Heart right ventricle (tissue), 16 donors: Measurements from ENCODE around the gene SOD3. TPM values are rescaled to one million over a fixed set of nuclear protein-coding genes. Genes with fewer than 3 reads are reported as not detected.

ENCODE experiments used
- ATAC-seq, 8 donors: fragments of 200-7000 bp; cut with Tn5 transposase; one replicate each; pipeline ENCODE4 v1.9.1; 2020; ENCODE audit warnings: mild to moderate bottlenecking in 8 of 8, moderate library complexity in 8 of 8, moderate number of reproducible peaks in 1 of 8
- DNase-seq, 2 donors: peaks; one replicate each; pipeline ENCODE4 v3.0.0-alpha.2; 2020
- H3K27ac ChIP-seq, 10 donors: fragments of 200-600 bp; sonication (generic) in 2 of 10; one replicate each; pipeline versions ENCODE4 v1.5.0 to v1.8.0; 2020 to 2022; ENCODE audit warnings: mild to moderate bottlenecking in 3 of 10
- H3K27me3 ChIP-seq, 7 donors: fragments of 200-600 bp; one replicate each; pipeline ENCODE4 v1.8.0; 2021 to 2022; ENCODE audit warnings: mild to moderate bottlenecking in 2 of 7
- H3K36me3 ChIP-seq, 9 donors: fragments of 200-600 bp; sonication (generic) in 1 of 9; one replicate each; pipeline versions ENCODE4 v1.5.0 to v1.8.0; 2020 to 2022; ENCODE audit warnings: mild to moderate bottlenecking in 2 of 9
- H3K4me1 ChIP-seq, 9 donors: fragments of 200-600 bp; sonication (generic) in 1 of 9; one replicate each; pipeline versions ENCODE4 v1.5.0 to v1.8.0; 2020 to 2022; ENCODE audit warnings: mild to moderate bottlenecking in 4 of 9
- H3K4me3 ChIP-seq, 10 donors: fragments of 200-600 bp; sonication (generic) in 2 of 10; one replicate each; pipeline versions ENCODE4 v1.5.0 to v1.8.0; 2020 to 2022; ENCODE audit warnings: mild to moderate bottlenecking in 7 of 10, moderate library complexity in 2 of 10
- H3K9me3 ChIP-seq, 11 donors: fragments of 200-600 bp in 10 of 11; sonication (generic) in 2 of 11; one replicate each; pipeline versions ENCODE4 v1.5.0 to v1.8.0; 2013 to 2022; ENCODE audit warnings: mild to moderate bottlenecking in 2 of 11, control low read depth in 1 of 11, moderate library complexity in 1 of 11
- CTCF ChIP-seq, 9 donors: fragments of 200-600 bp; sonication (generic) in 2 of 9; IDR thresholded peaks; one replicate each; pipeline versions ENCODE4 v1.5.0 to v1.8.0; 2021 to 2022; ENCODE audit warnings: antibody characterized with exemption in 9 of 9, mild to moderate bottlenecking in 5 of 9, moderate library complexity in 1 of 9
- WGBS, 2 donors: extraction: QIAGEN DNeasy Blood & Tissue Kit; methylation state at CpG; one replicate each; pipeline ENCODE4 v1.1.7; 2013; ENCODE audit warnings: inconsistent platforms in 1 of 2; 5-methylcytosine and 5-hydroxymethylcytosine counted together
- intact Hi-C, 10 donors: fragments of 100-400 bp; cut with DNase I; formaldehyde crosslinking; loops; one replicate each; pipeline versions ENCODE4 v1.11.1 to v1.14.2; 2022
- polyA plus RNA-seq, 2 donors: library from polyadenylated mRNA; stranded (reverse); fragments of 200-250 nt; gene quantifications; one replicate each; pipeline ENCODE4 v1.2.3, GENCODE V29; 2013
- total RNA-seq, 10 donors: library from RNA; stranded (reverse); fragmentation: NEBNext Ultra II Directional in 3 of 10; extraction: Animal tissue kit (Norgen Biotek cat#: 25700) in 3 of 10; gene quantifications; one replicate each; pipeline versions ENCODE4 v1.2.1 to v1.2.4, GENCODE V29; 2021 to 2023
- donor health status: Arrhythmogenic right ventricular cardiomyopathy.
- donor health status: ischemic (EF 13 %, LVEDD 7.1; RV severe dilation, severe dysfunction).
- donor health status: healthy with polysubstance abuse.
- donor health status: DM: no; HTN: yes; CAD: no.
- donor health status: DM: no; HTN: no; CAD: no.
- donor health status: ischemic (EF 25% LVEDD 6.9; RV normal size, moderate dysfunction).
- donor health status: ischemic (EF 25% LVEDD 5.7; RV mildly dilated, moderate dysfunction).
- donor health status: healthy.
- donor health status: DM: yes; HTN: yes; CAD: no.
- donor health status: Ischemic cardiomyopathy.
- donor health status: ischemic (EF 35%, LVEDD 5.7; RV mildly dilated, moderate dysfunction).
- donor health status: nonischemic (EF 11% LVEDD 7.7; RV severe dilation, severe dysfunction).
- donor health status: DM: yes; HTN: yes; CAD: no.
- donor health status: PGD.
- donor health status: ischemic (EF 29% LVEDD 5.4; RV normal size, mild dysfunction).
- donor health status: nonischemic (EF 23%, LVEDD 6.1; RV moderate dilation, normal function).

SOD3 gene
- total and polyA plus RNA-seq, 12 donors: 15.1 to 118 (median 52.4) TPM

DNA sequence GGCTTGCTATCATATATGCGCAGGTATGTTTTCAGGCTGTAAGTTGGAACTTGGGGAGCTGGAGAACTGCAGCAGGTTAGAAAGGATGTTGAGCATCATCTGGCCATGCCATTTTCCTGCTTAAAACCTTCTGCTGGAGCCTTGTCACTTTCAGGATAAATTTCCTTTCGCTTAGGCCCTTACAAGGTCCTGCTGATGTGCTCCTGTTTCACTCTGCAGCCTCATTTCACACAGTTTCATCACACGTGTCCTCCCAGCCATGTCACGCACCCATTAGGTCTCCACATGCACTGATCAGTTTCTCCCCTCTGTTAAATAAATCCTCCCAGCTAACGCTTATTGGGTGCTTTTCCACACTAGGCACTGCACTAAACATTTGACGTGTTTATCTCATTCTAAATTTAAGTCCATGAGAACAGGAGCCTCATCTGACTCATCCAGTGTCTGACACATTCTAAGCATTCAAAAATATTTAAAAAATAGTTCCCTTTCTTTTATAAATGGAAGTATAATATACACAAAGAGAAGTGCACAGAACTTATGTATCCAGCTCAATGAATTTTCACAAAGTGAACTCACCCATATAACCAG is 14.5 kb downstream of the SOD3 start:
- Histone ChIP-seq H3K4me1 (peaks cover 0 to 10% (median 0%) of the 10 kb centered on the region in 9 donors), H3K27ac (no peak overlapping the region), H3K4me3 (no peak overlapping the region), H3K27me3 (no peaks in the 10 kb centered on the region), H3K36me3 (peaks cover 0 to 41% (median 3%) of the 10 kb centered on the region in 9 donors), H3K9me3 (peaks cover 0 to 13% (median 0%) of the 10 kb centered on the region in 11 donors)
- no peak for TF ChIP-seq CTCF (IDR thresholded peaks at IDR 0.05)
- peak in 6 of 8 donors; percentile 28 to 70 (median 50) for ATAC-seq
- intact Hi-C loops: loop anchor here in 1 of 10 donors (10.0 kb wide), 1 partner anchor 325 kb away; no protein-coding TSS in a partner anchor
- WGBS, 2 donors: 80 to 87% methylated on average over 6 of the region's 6 CpGs
- no peak for DNase-seq

DNA sequence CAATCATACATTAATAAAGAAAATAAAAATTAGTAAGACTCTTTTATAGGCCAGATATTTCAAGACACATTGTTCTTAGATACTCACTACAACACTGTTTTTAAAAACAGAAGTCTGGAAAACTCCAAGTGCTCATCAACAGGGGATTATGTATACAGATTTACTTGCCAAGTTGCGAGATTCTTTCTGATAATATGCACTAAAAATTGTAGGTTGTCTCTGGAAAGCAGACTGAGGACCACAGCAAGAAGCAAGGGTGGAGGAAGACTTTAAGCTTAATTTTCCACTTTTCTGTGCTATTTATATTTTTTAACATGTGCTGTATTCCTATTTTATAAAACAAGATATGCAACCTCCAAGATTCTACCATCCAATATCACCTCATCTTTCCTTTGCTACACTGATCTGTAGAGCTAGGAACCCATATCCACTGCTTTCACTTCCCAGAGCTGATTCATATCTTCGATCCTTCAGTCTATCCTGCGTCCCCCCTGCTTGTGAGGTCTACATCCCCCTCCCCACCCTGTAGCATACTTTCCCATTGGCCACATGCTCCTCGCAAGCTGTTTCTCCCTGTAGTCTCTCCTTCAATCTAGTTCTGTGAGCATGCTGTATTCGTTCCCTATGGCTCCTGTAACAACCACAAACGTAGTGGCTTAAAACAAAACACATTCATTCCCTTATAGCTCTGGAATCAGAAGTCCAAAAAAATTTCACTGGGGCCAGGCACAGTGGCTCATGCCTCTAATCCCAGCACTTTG is 15.7 kb downstream of the SOD3 start:
- Histone ChIP-seq H3K36me3 (peaks cover 0 to 47% (median 3%) of the 10 kb centered on the region in 9 donors), H3K9me3 (peaks cover 0 to 13% (median 0%) of the 10 kb centered on the region in 11 donors), H3K27me3 (no peaks in the 10 kb centered on the region), H3K27ac (no peak overlapping the region), H3K4me1 (peaks cover 0 to 10% (median 0%) of the 10 kb centered on the region in 9 donors), H3K4me3 (no peak overlapping the region)
- 95 to 96% methylated on average over 6 of the region's 6 CpGs for WGBS, 2 donors
- ATAC-seq (no peak), DNase-seq (no peak)
- TF ChIP-seq CTCF (IDR thresholded peaks at IDR 0.05): no peak
- intact Hi-C loops: no loop called here

DNA sequence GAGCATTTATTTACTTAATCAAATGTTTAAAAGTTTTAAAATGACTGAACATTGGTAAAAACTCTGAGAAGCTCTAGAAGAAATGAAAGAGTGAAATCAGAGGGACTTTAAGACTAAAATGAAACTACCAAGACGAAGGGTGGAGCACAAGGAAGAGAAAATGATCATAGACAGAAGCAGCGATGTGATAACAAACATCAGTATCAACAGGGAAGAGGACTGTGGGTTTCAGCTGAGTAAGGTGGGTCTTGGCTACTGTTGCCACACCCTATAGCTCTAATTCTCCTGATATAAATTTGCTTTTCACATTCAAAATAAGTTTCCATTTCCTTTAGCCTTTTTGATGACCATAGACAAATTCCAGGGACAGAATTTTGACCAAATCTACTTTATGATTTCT is 18.4 kb downstream of the SOD3 start:
- DNase-seq (no peak), ATAC-seq (no peak)
- Histone ChIP-seq H3K9me3 (peaks cover 0 to 13% (median 0%) of the 10 kb centered on the region in 11 donors), H3K36me3 (peaks cover 0 to 55% (median 13%) of the 10 kb centered on the region in 9 donors), H3K27ac (no peak overlapping the region), H3K4me1 (peaks cover 0 to 10% (median 0%) of the 10 kb centered on the region in 9 donors), H3K27me3 (no peaks in the 10 kb centered on the region), H3K4me3 (no peak overlapping the region)
- intact Hi-C loops: no loop called here
- TF ChIP-seq CTCF (IDR thresholded peaks at IDR 0.05): no peak
- 90 to 96% methylated on average over 2 of the region's 2 CpGs for WGBS, 2 donors

- no peaks in the 10 kb centered on the region for H3K4me1 ChIP-seq
- H3K27me3 ChIP-seq: no peaks in the 10 kb centered on the region
- DNase-seq (no peak), ATAC-seq (peak in 1 of 8 donors; percentile 20)
- no peak overlapping the region for H3K4me3 ChIP-seq
- H3K36me3 ChIP-seq: peaks cover 0 to 76% (median 20%) of the 10 kb centered on the region in 9 donors
- H3K9me3 ChIP-seq: peaks cover 0 to 10% (median 0%) of the 10 kb centered on the region in 11 donors
- 84 to 87% methylated on average over 18 of the region's 18 CpGs for WGBS, 2 donors
- TF ChIP-seq CTCF (IDR thresholded peaks at IDR 0.05): no peak
- H3K27ac ChIP-seq: no peak overlapping the region
- intact Hi-C loops: no loop called here
Observed at GRCh38 chr4:24816797-24817196, 21.4 kb downstream of the SOD3 start.
